Esophagus squamous epithelium (tissue), 5 donors: Measurements from ENCODE around the gene CENPM. TPM values are rescaled to one million over a fixed set of nuclear protein-coding genes. Genes with fewer than 3 reads are reported as not detected.
A peak's percentile ranks its signal among the peaks of the same experiment; 100 is the strongest.

Experiments
- DNase-seq: peaks from one replicate; lab custom pipeline; 2025; lab: John Stamatoyannopoulos, UW
- H3K27ac ChIP-seq, 4 donors: fragments of 200-600 bp; sonication (generic); one replicate each; pipeline ENCODE4 v1.5.1; 2016 to 2019; ENCODE audit warnings: mild to moderate bottlenecking in 1 of 4
- H3K27me3 ChIP-seq, 4 donors: fragments of 200-600 bp; sonication (generic); 1 replicate in 3 of 4; 2 replicates in 1 of 4; pipeline versions ENCODE4 v1.5.1 to v1.6.0; 2017 to 2021; ENCODE audit warnings: antibody characterized with exemption in 1 of 4
- H3K36me3 ChIP-seq, 3 donors: fragments of 200-600 bp; sonication (generic); one replicate each; pipeline ENCODE4 v1.5.1; 2016 to 2019
- H3K4me1 ChIP-seq, 3 donors: fragments of 200-600 bp; sonication (generic); one replicate each; pipeline ENCODE4 v1.5.1; 2017 to 2019
- H3K4me3 ChIP-seq, 4 donors: fragments of 200-600 bp; sonication (generic); 1 replicate in 3 of 4; 2 replicates in 1 of 4; pipeline ENCODE4 v1.5.1; 2016 to 2019; ENCODE audit warnings: mild to moderate bottlenecking in 2 of 4, moderate library complexity in 1 of 4
- H3K9me3 ChIP-seq, 3 donors: fragments of 200-600 bp; sonication (generic); one replicate each; pipeline ENCODE4 v1.5.1; 2016 to 2019
- POLR2A ChIP-seq, 4 donors: fragments of 450-650 bp; IDR thresholded peaks; one replicate each; pipeline ENCODE4 v1.6.1; 2017; ENCODE audit warnings: antibody characterized with exemption in 4 of 4, mild to moderate bottlenecking in 4 of 4, moderate library complexity in 3 of 4
- WGBS, 2 donors: methylation state at CpG; one replicate each; pipeline ENCODE4 v1.1.5; 2018; 5-methylcytosine and 5-hydroxymethylcytosine counted together
- intact Hi-C: fragments of 100-400 bp; cut with DNase I; formaldehyde crosslinking; loops from one replicate; pipeline ENCODE4 v1.15.0; 2022
- total RNA-seq, 4 donors: library from RNA; depleted of rRNA; stranded (reverse); fragments of >200 nt; gene quantifications; one replicate each; pipeline ENCODE4 v1.1.0, GENCODE V29; 2016
- TF ChIP-seq, protein P1 (sequence below), 6 experiments: fragments of 450-650 bp in 4 of 6; fragments of 200-600 bp in 2 of 6; sonication (generic) in 2 of 6; IDR thresholded peaks; one replicate each; pipeline ENCODE4 v1.5.1; 2016 to 2019; ENCODE audit warnings: antibody characterized with exemption in 6 of 6, mild to moderate bottlenecking in 4 of 6, moderate library complexity in 4 of 6
- donor health status: DM: yes; HTN: yes; CAD: no.

CENPM gene
- total RNA-seq, 4 donors from 2014 or later: 6.9 to 12.6 (median 10.5) TPM

- H3K4me3 ChIP-seq: peak overlapping the region; percentile 24 to 68 (median 51)
- no peaks in the 10 kb centered on the region for H3K36me3 ChIP-seq
- peaks cover 2 to 56% (median 9%) of the 10 kb centered on the region in 4 donors for H3K27me3 ChIP-seq
- no peak for DNase-seq
- TF ChIP-seq, protein P1, sequence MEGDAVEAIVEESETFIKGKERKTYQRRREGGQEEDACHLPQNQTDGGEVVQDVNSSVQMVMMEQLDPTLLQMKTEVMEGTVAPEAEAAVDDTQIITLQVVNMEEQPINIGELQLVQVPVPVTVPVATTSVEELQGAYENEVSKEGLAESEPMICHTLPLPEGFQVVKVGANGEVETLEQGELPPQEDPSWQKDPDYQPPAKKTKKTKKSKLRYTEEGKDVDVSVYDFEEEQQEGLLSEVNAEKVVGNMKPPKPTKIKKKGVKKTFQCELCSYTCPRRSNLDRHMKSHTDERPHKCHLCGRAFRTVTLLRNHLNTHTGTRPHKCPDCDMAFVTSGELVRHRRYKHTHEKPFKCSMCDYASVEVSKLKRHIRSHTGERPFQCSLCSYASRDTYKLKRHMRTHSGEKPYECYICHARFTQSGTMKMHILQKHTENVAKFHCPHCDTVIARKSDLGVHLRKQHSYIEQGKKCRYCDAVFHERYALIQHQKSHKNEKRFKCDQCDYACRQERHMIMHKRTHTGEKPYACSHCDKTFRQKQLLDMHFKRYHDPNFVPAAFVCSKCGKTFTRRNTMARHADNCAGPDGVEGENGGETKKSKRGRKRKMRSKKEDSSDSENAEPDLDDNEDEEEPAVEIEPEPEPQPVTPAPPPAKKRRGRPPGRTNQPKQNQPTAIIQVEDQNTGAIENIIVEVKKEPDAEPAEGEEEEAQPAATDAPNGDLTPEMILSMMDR (IDR thresholded peaks at IDR 0.05): no peak
- TF ChIP-seq POLR2A (IDR thresholded peaks at IDR 0.05): no peak
- H3K4me1 ChIP-seq: peaks cover 17 to 34% (median 21%) of the 10 kb centered on the region in 3 donors
- intact Hi-C loops: no loop called here
- no peaks in the 10 kb centered on the region for H3K9me3 ChIP-seq
- peak overlapping the region in 1 of 4 donors; percentile 30 for H3K27ac ChIP-seq
- 23 to 87% methylated on average over 4 to 13 of the region's 21 CpGs for WGBS, 2 donors
These were observed 26.5 kb downstream of the CENPM start for GRCh38 chr22:41920271-41920976.

GRCh38 chr22:41919357-41920224 lies 27.4 kb downstream of the CENPM start:
- intact Hi-C loops: no loop called here
- DNase-seq: no peak
- Histone ChIP-seq H3K4me1 (peaks cover 25 to 42% (median 26%) of the 10 kb centered on the region in 3 donors), H3K4me3 (peak overlapping the region; percentile 24 to 68 (median 51)), H3K9me3 (no peaks in the 10 kb centered on the region), H3K27ac (peak overlapping the region in 3 of 4 donors; percentile 1 to 40 (median 13)), H3K27me3 (peaks cover 4 to 58% (median 14%) of the 10 kb centered on the region in 4 donors), H3K36me3 (no peaks in the 10 kb centered on the region)
- 0% methylated on average over 1 of the region's 62 CpGs; no CpG with 5 or more reads in 1 of the 2 donors for WGBS, 2 donors
- TF ChIP-seq, protein P1 (IDR thresholded peaks at IDR 0.05): no peak
- peak in 1 of 4 donors; percentile 45 for TF ChIP-seq POLR2A (IDR thresholded peaks at IDR 0.05)

DNA sequence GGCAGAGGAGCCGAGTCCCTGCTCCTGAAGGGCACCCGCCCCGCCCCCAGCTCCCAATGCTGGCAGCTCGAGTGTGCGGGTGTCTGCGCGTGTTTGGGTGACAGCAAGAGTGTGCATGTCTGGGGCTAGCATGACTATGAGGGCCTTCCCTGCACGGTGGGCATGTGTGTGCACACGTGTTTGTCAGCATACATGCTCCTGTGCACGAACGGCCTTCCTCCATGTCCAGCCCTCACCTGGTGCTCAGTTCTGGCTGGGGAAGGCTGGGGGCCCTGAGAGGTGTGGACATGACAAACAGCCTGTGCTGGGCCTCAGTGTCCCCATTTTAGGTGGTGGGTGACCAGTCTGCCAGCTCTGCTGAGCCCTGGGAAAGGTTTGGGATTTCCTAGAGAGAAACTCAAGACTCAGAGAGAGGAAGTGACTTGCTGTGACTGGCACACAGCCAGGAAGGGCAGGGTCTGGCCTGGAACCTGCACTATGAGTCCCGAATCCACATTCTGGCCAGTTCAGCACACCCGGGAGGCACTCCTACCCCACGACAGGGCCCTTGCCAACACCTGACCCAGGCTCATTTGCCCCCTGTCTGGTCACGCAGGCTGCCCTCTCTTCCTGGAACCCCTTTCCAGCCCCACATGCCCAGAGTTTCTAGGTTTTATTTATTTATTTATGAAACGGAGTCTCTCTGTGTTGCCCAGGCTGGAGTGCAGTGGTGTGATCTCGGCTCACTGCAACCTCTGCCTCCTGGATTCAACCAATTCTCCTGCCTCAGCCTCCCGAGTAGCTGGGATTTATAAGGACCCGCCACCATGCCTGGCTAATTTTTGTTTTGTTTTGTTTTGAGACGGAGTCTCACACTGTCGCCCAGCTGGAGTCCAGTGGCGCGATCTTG lies 28.8 kb downstream of the CENPM start:
- intact Hi-C loops: no loop called here
- Histone ChIP-seq H3K4me1 (peaks cover 26 to 52% (median 35%) of the 10 kb centered on the region in 3 donors), H3K27me3 (peaks cover 11 to 73% (median 22%) of the 10 kb centered on the region in 4 donors), H3K36me3 (no peaks in the 10 kb centered on the region), H3K9me3 (no peaks in the 10 kb centered on the region), H3K27ac (no peak overlapping the region), H3K4me3 (no peak overlapping the region)
- DNase-seq: no peak
- TF ChIP-seq, protein P1 (IDR thresholded peaks at IDR 0.05): no peak
- no peak for TF ChIP-seq POLR2A (IDR thresholded peaks at IDR 0.05)
- 58 to 62% methylated on average over 10 to 12 of the region's 23 CpGs for WGBS, 2 donors

- no peak for DNase-seq
- Histone ChIP-seq H3K36me3 (no peaks in the 10 kb centered on the region), H3K9me3 (no peaks in the 10 kb centered on the region), H3K4me3 (no peak overlapping the region), H3K27me3 (peaks cover 16 to 80% (median 26%) of the 10 kb centered on the region in 4 donors), H3K27ac (no peak overlapping the region), H3K4me1 (peaks cover 26 to 52% (median 35%) of the 10 kb centered on the region in 3 donors)
- TF ChIP-seq, protein P1 (IDR thresholded peaks at IDR 0.05): no peak
- intact Hi-C loops: no loop called here
- 58 to 82% methylated on average over 2 to 7 of the region's 11 CpGs for WGBS, 2 donors
These were observed 29.5 kb downstream of the CENPM start for GRCh38 chr22:41917375-41917902.
